Measurements from ENCODE around the gene SELE.

- TF ChIP-seq CTCF (conservative IDR thresholded peaks at IDR 0.05; ENCODE audit: low read length) (no peak), EZH2phosphoT487 (IDR thresholded peaks at IDR 0.05; ENCODE audit: borderline replicate concordance, low read depth, low read length) (no peak)
Measured at GRCh38 chr1:169750041-169750440, 16.2 kb upstream of the SELE start.
